NCI-H82 (cell line): ENCODE results near the gene FKBP15.
"Not testable (repeated sequence)": the region's sequence is repeated elsewhere in the genome, so short reads cannot be mapped to it uniquely, and the experiment has no call there.

Experiments
- DNase-seq: peaks from one replicate; lab custom pipeline; 2025; lab: John Stamatoyannopoulos, UW

FKBP15 gene

GRCh38 chr9:113179839-113180238, 41.2 kb downstream of the FKBP15 start:
- DNase-seq: no peak

- DNase-seq: no peak
These were observed 43.0 kb downstream of the FKBP15 start for GRCh38 chr9:113178087-113178486.

GRCh38 chr9:113177251-113177650, 43.8 kb downstream of the FKBP15 start:
- no peak for DNase-seq

- no peak for DNase-seq
These were observed 44.3 kb downstream of the FKBP15 start for GRCh38 chr9:113176803-113177202.

GRCh38 chr9:113173341-113173740, 47.7 kb downstream of the FKBP15 start:
- no peak for DNase-seq

- no peak for DNase-seq
These were observed 52.3 kb downstream of the FKBP15 start for GRCh38 chr9:113168809-113169208.

GRCh38 chr9:113166039-113166438, 55.0 kb downstream of the FKBP15 start:
- DNase-seq: no peak

- no peak for DNase-seq
These were observed 56.4 kb downstream of the FKBP15 start for GRCh38 chr9:113164536-113165300.

- no peak for DNase-seq
These were observed 58.1 kb downstream of the FKBP15 start for GRCh38 chr9:113163001-113163400.

GRCh38 chr9:113160571-113160970, 60.5 kb downstream of the FKBP15 start:
- DNase-seq: no peak

- DNase-seq: no peak
These were observed 62.6 kb downstream of the FKBP15 start for GRCh38 chr9:113158446-113158845.

GRCh38 chr9:113156880-113157279, 64.2 kb downstream of the FKBP15 start:
- DNase-seq: peak; percentile 19

GRCh38 chr9:113155911-113156588, 65.0 kb downstream of the FKBP15 start:
- peak; percentile 45 for DNase-seq

GRCh38 chr9:113154946-113155345, 66.1 kb downstream of the FKBP15 start:
- DNase-seq: no peak

GRCh38 chr9:113154471-113154870, 66.6 kb downstream of the FKBP15 start:
- DNase-seq: peak; percentile 88

- DNase-seq: no peak
These were observed 67.5 kb downstream of the FKBP15 start for GRCh38 chr9:113153599-113153998.

GRCh38 chr9:113152699-113153098, 68.4 kb downstream of the FKBP15 start:
- DNase-seq: no peak

- no peak for DNase-seq
These were observed 69.1 kb downstream of the FKBP15 start for GRCh38 chr9:113151696-113152630.

- DNase-seq: peak; percentile 94
These were observed 70.1 kb downstream of the FKBP15 start, which contains the start of gene SLC31A2 for GRCh38 chr9:113150670-113151611. SLC31A2 (plus strand) TSS chr9:113151007; CDS start chr9:113151075, 68 bp downstream.

- not testable (repeated sequence) for DNase-seq
These were observed 71.5 kb downstream of the FKBP15 start for GRCh38 chr9:113149561-113149960.
